Tibial nerve (tissue), 3 donors: Measurements from ENCODE around the gene TOPBP1.

Experiments used
- CTCF ChIP-seq, 5 experiments: fragments of 200-600 bp in 3 of 5; fragments of 450-650 bp in 2 of 5; sonication (generic) in 3 of 5; IDR thresholded peaks; one replicate each; pipeline ENCODE4 v1.5.1; 2016 to 2019; ENCODE audit warnings: antibody characterized with exemption in 5 of 5, mild to moderate bottlenecking in 3 of 5, moderate library complexity in 2 of 5
- POLR2A ChIP-seq, 2 donors: fragments of 450-650 bp; IDR thresholded peaks; one replicate each; pipeline ENCODE4 v1.6.1; 2017; ENCODE audit warnings: antibody characterized with exemption in 2 of 2, mild to moderate bottlenecking in 2 of 2, moderate library complexity in 2 of 2

- TF ChIP-seq CTCF (IDR thresholded peaks at IDR 0.05) (no peak), POLR2A (IDR thresholded peaks at IDR 0.05) (no peak)
These were observed 55.4 kb downstream of the TOPBP1 start for GRCh38 chr3:133606342-133606741.
